Stimulated activated CD4-positive, alpha-beta T cell treated with anti-CD3 and anti-CD28 coated beads, Interleukin-2, amount 100 ng/mL, for 24 hours (primary cell): ENCODE measurements around the gene ZNG1B.
"Not testable (repeated sequence)": the region's sequence is repeated elsewhere in the genome, so short reads cannot be mapped to it uniquely, and the experiment has no call there.

Source experiments
- DNase-seq, 2 donors: peaks; one replicate each; pipeline ENCODE4 v3.0.0-alpha.2; 2020

ZNG1B gene

DNA sequence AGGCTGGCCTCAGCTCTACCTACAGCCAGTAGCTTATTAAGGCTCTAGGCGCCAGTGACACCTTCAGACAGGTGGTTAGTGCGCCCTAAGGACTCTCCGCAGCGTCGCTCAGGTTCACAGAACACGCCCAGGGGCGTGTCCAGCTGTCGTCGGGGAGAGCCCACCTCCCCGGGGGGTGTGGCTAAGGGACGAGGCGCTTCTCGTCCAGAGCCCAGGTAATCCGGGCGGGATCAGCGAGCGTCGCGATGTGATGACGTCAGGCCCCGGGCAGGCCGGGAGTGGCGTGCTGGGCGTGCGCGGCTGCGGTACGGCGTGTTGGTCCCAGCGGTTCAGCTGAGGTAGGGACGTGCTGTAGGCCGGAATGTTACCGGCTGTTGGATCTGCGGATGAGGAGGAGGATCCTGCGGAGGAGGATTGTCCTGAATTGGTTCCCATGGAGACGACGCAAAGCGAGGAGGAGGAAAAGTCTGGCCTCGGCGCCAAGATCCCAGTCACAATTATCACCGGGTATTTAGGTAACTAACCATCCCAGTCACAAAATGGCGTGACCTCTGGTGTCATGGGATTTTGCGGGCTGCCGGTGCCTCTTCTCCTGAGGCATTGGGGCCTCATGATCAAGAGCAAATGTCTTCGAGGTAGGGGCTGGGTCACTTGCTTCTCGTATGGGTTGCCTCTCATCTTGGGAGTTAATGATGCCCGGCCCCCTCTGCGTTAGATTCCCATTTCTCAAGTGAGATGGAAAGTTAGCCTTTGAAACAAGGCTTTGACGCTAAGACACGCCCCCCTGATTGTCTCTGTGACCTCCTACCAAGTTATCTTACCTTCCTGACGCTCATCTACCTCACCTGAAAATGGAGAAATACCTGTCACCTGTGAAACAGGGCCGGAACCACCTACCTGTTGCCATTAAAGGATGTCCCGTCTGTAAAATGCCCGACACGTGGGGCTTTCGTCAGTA lies at the start of gene ZNG1B:
Gene ZNG1B (plus strand): TSS at position 184 of the 958 bp plus-strand sequence. CDS start 178 bp downstream, at position 362.
- DNase-seq, result peak; percentile 75 to 79

DNA sequence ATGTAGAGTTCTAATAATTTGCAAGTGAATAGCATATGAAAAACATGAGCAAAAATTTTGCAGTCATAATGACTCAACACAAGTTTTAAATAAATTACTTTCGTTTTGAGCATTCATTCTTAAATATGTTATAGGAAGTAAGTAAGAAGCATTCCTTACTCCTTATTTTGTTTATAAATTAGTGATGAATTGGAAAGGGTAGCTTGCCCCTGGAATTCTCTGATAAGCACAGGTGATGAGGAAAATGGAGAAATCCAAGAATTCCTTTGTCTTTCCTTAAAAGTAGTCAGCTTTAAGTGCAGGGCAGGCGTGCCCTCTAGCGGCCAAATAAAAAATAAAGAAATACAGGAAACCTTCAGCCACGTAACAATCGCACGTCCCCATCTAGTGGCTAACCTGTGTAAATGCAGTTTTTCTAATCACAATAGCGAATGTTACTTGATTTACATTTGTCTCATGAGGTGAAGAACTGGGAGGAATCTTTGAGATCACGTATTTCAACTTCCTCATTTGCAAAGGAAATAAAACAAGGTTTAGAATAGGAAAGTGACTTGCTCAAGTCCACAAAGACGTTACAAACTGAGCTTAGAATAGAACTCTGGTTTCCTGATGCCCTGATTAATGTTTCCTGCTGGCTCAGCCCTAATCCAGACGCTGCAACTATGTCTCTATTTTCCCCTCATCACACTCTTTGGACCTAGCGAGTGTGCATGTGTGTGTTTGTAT lies 47.2 kb upstream of the ZNG1B start:
- peak; percentile 57 to 66 for DNase-seq

DNA sequence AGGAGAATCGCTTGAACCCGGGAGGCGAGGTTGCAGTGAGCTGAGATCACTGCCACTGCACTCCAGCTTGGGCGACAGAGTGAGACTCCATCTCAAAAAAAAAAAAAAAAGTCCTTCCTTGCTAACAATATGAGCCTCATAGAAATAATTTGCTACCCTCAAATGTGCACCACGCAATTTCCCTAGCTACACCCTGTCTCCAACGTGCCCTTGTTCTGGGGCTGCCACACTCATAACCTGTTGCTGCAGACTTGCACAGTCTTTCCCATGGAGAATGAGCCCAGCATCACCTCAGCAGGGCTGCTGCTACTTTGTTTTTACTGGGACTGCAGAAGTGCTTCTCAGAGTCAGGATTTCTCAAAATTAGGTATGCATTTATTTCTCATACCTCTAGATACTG lies 46.4 kb upstream of the ZNG1B start:
- no peak for DNase-seq

DNA sequence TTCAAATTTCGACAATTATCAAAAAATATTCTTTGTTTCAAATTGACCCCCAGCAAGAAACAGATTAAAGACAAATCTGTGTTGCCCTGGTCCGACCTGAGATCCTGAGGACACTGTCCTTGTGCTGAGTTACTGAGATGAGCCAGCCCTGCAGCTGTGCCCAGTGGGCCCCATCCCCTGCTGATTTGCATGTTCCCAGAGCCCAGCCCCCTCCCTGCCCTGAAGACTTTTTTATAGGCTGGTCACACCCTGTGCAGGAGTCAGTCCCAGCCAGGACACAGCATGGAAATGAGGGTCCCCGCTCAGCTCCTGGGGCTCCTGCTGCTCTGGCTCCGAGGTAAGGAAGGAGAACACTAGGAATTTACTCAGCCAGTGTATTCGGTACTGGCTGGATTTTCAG lies 31.4 kb upstream of the ZNG1B start:
- no peak for DNase-seq

DNA sequence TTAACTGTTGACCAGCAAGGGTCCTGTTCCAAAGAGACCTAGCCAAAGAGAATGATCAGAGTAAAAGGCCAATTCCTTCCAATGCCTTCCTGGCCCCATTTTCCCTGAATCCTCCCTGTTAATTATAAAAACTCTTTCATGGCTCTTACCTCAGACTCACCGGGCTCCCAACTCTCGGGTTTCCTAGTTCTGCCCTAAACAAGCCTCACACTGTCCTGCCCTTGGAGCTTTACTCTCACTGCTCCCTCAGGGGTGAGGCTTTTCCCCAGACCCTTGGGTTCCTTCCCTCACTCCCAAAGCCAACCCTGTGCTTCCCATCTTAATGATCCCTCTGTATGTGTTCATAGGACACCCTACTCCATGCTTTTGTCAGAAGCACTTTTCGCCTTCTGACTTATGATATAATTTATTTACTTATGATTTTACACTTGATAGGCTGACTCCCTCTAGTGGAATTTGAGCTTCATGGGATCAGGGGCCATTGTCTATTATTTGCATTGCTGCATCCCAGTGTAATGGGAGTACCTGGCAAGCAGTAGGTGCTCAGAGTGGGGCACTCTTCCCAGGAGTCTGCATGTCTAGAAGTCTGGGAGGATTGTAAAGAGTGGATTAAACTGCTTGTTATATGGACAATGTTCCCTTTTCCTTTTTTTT lies 29.9 kb upstream of the ZNG1B start:
- no peak for DNase-seq

DNA sequence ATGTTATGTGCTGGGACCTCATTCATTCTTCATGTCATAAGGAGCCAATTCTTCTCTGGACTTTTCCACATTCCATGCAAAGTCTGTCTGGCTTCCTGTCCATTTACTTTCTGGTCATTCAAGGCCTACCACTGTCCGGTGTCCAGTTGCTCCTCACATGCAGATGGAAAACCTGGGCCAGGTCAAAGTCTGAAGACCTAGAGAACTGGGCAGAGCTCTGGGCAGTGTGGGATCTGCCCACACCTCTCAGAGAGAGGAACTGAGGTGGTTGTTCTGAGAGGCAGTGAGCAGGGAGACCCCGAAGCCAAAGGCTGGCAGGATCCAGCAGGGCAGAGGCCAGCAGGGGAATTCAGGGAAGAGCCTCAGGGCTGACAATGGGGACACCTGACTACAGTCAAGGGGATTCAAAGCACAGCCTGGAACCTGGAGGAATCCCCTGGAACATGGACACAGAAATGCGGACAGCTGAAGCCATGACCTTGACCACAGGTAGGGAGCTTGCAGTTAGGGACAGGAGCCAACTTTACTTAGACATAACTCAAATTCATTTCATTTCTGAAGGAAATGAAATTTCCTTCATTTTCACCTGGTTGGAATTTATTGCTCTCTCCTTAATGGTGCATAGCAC lies 25.7 kb upstream of the ZNG1B start:
- not testable (repeated sequence) for DNase-seq

DNA sequence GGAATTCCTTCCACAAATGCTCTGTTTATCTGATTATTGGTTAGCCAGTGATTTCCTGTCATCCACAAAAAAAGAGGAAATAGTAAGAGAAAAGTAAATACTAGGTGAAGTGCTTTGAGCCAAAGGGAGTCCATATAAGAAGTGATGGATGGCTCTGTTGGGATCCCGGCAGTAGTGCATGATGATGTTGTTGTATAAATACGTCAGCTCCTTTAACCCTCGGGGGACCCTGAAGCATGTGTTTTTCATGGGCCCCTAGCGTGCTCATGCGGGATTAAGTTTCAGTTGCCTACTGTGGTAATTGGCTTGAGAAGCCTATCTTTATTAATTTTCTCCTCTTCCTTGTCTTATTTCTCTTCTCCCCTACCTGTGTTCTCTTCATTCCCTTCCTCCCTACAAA lies 24.7 kb upstream of the ZNG1B start:
- not testable (repeated sequence) for DNase-seq

DNA sequence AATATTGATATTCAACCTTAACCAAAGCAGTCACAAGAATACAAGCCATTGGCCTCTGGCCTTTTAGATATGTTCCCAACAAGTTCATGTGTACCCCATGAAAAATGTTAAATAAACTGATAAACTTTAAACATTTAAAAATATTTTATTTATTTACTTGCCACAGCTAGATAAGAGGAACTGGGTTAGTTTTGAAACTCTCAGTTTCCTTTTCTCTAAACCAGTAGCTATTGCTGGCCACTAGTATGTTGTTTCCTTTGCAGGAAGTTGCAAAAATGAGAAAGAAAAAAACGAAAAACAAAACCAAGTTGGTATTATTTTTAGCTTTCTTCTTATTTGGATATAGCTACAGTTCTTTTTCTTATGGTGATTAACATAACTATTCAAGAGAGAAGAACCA lies 5.7 kb upstream of the ZNG1B start:
- not testable (repeated sequence) for DNase-seq

DNA sequence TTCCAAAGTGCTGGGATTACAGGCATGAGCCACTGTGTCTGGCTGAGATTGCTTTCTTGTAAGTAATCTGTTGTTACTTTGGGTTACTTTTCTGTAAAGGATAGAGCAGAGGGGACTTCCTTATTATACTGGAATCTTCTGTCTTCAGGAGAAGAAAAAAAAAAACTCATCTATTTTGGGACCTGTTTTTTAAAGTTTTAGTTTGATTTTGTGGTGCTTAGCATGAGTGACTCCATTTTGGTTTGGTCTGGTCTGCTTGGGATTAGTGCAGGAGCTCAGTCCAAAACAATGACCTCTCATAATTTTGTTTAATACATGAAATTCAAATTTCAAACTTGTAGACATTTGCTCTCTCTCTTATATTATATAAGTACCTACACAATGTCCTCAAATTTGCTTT lies 4.0 kb upstream of the ZNG1B start:
- not testable (repeated sequence) for DNase-seq

DNA sequence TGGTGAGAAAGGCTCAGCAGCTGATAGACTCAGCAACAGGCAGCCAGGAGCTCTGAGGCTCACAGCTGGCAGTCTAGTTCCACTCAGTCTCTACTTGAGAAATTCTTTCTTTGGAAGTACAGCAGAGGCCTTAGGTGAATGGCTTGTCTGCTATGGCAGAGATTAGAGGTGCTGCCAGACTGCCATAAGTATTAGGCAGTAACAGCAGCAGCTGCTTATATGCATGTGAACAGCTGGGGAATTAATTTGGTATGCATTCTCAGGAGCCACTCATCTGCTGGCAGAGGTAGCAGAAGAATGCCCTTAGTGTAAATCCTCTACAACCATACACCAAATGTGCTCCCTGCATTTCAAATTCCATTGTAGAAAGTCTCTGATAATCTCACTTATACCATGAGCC lies 28.3 kb downstream of the ZNG1B start:
- DNase-seq, result not testable (repeated sequence)

DNA sequence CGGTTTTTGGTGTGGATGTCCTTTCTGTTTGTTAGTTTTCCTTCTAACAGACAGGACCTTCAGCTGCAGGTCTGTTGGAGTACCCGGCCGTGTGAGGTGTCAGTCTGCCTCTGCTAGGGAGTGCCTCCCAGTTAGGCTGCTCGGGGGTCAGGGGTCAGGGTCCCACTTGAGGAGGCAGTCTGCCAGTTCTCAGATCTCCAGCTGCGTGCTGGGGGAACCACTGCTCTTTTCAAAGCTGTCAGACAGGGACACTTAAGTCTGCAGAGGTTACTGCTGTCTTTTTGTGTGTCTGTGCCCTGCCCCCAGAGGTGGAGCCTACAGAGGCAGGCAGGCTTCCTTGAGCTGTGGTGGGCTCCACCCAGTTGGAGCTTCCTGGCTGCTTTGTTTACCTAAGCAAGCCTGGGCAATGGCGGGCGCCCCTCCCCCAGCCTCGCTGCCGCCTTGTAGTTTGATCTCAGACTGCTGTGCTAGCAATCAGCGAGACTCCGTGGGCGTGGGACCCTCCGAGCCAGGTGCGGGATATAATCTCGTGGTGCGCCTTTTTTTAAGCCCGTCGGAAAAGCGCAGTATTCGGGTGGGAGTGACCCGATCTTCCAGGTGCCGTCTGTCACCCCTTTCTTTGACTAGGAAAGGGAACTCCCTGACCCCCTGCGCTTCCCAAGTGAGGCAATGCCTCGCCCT lies 39.3 kb downstream of the ZNG1B start:
- not testable (repeated sequence) for DNase-seq

DNA sequence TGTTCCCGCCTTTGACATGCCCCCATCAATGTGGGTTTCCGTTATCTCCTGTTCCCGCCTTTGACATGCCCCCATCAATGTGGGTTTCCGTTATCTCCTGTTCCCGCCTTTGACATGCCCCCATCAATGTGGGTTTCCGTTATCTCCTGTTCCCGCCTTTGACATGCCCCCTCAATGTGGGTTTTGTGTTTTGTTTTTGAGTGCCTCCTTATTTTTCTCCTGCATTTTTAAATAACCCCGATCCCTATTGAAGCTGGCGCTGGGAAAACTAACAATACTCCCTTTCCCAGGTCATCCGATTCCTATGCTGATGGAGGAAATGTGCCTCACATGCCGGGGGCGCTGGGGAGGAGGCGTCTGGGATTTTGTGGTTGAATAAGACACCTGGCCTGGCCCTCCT lies 59.0 kb downstream of the ZNG1B start:
- not testable (repeated sequence) for DNase-seq

DNA sequence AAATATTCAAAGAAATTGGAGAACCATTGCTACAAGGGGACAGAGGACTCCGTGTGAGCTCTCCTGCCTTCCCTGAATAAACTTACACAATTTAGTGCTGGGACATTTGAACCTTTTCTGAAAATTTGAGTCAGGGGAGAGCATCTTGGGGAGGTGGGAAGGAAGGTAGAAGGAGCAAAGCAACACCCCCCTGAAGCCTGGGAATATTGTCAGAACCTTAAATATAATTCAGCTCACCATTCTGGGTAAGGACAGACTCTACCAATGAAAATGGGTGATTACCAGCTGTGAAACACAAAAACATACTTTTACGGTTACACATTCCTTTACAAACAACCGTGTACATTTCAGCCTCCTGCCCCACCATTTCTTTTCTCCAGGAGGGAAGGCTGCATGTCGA lies 60.9 kb downstream of the ZNG1B start, which contains the start of gene FOXD4L1:
Gene FOXD4L1 (plus strand): TSS at position 301 of the 400 bp plus-strand sequence. CDS start 592 bp downstream, outside the sequence.
- not testable (repeated sequence) for DNase-seq

DNA sequence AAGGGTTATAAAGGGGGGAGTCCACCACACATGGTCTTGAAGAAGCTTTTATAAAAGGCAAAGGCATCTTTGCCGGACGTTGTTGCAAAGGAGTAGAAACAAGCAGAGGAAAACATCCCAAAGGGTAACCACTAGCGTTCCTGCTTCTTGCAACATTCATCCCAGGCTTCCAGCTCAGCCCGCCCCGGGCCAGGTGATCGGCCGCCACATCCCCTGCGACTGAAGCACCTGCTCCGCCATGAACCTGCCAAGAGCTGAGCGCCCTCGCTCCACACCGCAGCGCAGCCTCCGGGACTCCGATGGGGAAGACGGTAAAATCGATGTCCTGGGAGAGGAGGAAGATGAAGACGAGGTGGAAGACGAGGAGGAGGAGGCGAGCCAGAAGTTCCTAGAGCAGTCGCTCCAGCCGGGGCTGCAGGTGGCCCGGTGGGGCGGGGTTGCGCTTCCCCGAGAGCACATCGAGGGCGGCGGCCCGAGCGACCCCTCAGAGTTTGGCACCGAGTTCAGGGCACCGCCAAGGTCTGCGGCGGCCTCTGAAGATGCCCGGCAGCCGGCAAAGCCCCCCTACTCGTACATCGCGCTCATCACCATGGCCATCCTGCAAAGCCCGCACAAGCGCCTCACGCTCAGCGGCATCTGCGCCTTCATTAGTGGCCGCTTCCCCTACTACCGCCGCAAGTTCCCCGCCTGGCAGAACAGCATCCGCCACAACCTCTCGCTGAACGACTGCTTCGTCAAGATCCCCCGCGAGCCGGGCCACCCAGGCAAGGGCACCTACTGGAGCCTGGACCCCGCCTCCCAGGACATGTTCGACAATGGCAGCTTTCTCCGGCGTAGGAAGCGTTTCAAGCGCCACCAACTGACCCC lies 61.8 kb downstream of the ZNG1B start:
- DNase-seq, result not testable (repeated sequence)

DNA sequence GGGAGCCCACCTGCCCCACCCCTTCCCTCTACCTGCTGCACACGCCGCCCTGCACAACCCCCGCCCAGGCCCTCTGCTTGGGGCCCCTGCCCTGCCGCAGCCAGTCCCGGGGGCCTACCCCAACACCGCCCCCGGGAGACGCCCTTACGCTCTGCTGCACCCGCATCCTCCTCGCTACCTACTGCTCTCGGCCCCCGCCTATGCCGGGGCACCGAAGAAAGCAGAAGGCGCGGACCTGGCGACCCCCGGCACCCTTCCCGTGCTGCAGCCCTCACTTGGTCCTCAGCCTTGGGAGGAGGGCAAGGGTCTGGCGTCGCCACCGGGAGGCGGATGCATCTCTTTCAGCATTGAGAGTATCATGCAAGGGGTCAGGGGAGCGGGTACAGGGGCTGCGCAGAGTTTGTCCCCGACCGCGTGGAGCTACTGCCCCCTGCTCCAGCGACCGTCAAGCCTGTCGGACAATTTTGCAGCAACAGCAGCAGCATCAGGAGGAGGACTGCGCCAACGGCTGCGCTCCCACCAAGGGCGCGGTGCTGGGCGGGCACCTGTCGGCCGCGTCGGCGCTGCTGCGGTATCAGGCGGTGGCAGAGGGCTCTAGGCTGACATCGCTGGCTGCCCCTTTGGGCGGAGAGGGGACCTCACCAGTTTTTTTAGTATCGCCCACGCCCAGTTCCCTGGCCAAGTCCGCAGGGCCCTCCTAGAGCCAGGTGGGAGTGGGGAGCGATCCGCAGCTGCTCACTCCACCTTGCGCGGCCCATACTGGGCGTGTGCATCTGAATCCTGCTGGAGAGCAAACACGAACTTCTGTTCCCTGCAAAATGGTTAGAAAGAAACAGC lies 62.6 kb downstream of the ZNG1B start:
- DNase-seq, result not testable (repeated sequence)

DNA sequence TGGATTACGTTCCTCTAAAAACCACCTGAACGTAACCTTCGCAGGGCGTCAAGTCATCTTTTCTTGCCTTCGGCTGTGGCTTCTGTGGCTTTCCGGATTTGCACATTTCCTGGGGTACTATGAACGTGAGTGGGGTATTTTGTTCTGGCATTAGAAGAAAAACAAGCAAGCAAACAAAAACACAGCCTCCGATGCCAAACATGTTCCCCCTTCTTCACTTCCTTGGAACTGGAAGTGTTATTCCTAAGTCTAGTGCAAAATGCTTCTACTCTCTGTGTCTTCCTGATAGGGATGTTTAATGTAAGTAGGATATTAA lies 63.2 kb downstream of the ZNG1B start:
- not testable (repeated sequence) for DNase-seq

DNA sequence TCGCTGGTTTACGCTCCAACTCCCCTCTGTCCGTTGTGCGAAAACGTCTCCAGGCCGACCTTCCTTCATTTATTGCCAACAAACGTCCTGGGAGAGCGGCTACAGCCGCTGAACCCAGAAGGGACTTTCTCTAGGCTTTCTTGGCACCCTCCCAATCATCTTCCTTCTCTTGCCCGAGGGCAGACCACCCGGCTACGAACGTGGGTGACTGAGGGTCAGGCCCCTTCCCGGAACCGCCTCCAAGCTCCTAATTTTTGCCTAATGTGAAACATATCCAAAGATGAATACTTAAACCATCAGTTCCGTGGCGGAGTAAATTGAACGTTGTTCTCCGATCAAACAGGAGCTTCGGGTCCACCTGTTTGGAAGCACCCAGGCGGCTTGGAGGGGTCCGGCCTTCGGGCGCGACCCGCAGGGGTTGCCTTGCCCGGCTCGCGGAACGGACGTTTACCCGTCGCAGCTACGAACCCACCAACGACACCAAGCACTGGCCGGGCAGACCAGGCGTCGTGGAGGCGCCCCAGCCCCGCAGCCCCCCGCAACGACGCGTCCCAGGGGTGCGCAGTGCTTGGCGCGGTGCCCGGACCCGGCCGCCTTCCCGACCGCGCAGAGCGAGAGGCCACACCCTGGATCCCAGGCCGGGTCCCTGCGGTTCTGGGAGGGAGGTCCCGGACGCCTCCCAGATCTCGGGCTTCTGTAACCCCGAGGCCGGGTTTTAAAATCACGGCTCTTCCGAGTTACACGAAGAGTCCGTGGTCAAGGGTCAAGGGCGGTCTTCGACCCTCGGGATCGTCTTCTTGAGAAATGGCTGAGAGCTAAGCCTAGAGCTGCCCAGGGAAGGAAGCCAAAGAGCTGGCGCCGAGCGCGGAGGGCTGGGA lies 65.0 kb downstream of the ZNG1B start:
- DNase-seq, result not testable (repeated sequence)

DNA sequence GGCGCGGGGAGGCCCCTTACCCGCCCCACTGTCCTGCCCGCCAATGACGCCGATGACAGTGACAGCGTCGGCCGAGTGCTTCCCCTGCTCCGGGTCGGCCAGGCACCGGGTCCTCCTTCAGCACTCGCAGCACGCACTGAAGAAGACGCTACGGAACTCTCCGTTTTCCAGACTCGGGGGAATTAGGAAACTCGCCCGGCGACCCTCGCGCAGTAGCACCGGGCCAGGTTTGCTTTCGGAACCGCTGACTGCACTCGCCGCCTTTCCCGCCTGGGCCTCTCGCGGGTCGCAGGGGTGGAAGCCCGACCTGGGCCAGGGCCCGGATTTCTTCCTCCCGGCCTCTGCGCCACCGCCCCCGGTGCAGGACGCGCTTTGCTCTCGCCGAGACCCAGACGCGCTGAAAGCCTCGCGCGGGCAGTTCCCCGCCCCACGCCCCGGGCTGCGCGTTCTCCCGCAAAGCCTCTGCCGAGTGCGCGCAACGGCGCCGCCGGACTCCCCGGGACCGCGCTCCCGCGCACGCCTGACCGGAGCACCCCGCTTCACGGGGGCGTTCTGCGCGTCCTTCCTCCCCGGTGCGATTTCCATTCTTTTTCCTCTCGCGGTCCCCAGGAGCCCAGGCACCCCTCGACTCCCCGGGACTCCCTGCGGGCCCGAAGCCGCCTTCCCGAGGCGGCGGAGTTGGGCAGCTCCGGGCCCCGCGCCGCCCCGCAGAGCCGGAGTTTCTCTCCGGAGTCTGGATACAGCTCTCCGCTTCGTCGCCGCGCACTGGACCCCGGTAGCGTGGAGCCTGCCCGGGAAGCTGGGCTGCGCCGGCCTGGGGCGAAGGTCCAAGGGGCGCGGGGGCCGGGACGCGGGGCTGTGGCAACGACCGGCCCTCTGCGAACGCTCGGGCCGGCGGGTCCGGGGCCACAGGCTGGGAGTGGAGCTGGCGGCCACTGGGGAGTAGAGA lies 65.9 kb downstream of the ZNG1B start:
- peak; percentile 24 to 55 for DNase-seq
